ENCODE data around the gene SMC5.

GRCh38 chr9:70283848-70284247 lies 25.1 kb downstream of the SMC5 start:
- TF ChIP-seq CTCF (IDR thresholded peaks at IDR 0.05) (no peak), POLR2A (IDR thresholded peaks at IDR 0.05) (no peak), EP300 (IDR thresholded peaks at IDR 0.05) (no peak), POLR2AphosphoS5 (IDR thresholded peaks at IDR 0.05) (no peak)
